Effector memory CD4-positive, alpha-beta T cell (primary cell): ENCODE results near the gene AMPD2.

ENCODE experiments used
- DNase-seq, 3 donors: peaks; one replicate each; pipeline ENCODE4 v3.0.0-alpha.2; 2020
- H3K27ac ChIP-seq: 2 replicates; pipeline ENCODE4 v1.7.0; 2013; ENCODE audit warnings: mild to moderate bottlenecking, low read length, moderate library complexity; ENCODE audit not compliant: insufficient read depth, poor library complexity, severe bottlenecking
- H3K27me3 ChIP-seq: replicated peaks from 2 replicates; pipeline ENCODE4 v1.7.0; 2013; ENCODE audit warnings: mild to moderate bottlenecking, low read length; ENCODE audit not compliant: insufficient read depth, control insufficient read depth, poor library complexity, severe bottlenecking
- H3K36me3 ChIP-seq: 2 replicates; pipeline ENCODE4 v1.7.0; 2013; ENCODE audit warnings: mild to moderate bottlenecking, low read length, moderate library complexity; ENCODE audit not compliant: control insufficient read depth, insufficient read depth
- H3K4me1 ChIP-seq: 2 replicates; pipeline ENCODE4 v1.7.0; 2013; ENCODE audit warnings: low read length, mild to moderate bottlenecking; ENCODE audit not compliant: control insufficient read depth, insufficient read depth, poor library complexity, severe bottlenecking
- H3K4me3 ChIP-seq: 2 replicates; pipeline ENCODE4 v1.7.0; 2013; ENCODE audit warnings: low read length, low read depth, mild to moderate bottlenecking; ENCODE audit not compliant: insufficient read depth, poor library complexity, severe bottlenecking
- H3K9me3 ChIP-seq: 2 replicates; pipeline ENCODE4 v1.7.0; 2013; ENCODE audit warnings: mild to moderate bottlenecking, low read length, moderate library complexity; ENCODE audit not compliant: control insufficient read depth

Gene AMPD2

GRCh38 chr1:109615879-109616278 is 3.8 kb upstream of the AMPD2 start:
- Histone ChIP-seq H3K4me3 (no peak overlapping the region), H3K9me3 (no peaks in the 10 kb centered on the region), H3K27ac (peak overlapping the region; percentile 44), H3K36me3 (no peaks in the 10 kb centered on the region), H3K27me3 (no peaks in the 10 kb centered on the region), H3K4me1 (peaks cover 37% of the 10 kb centered on the region)
- DNase-seq, result peak in 1 of 3 donors; percentile 30

GRCh38 chr1:109616391-109616790 is 3.2 kb upstream of the AMPD2 start:
- Histone ChIP-seq H3K4me1 (peaks cover 38% of the 10 kb centered on the region), H3K9me3 (no peaks in the 10 kb centered on the region), H3K4me3 (no peak overlapping the region), H3K27ac (peak overlapping the region; percentile 44), H3K27me3 (no peaks in the 10 kb centered on the region), H3K36me3 (no peaks in the 10 kb centered on the region)
- no peak for DNase-seq

- no peaks in the 10 kb centered on the region for H3K9me3 ChIP-seq
- no peaks in the 10 kb centered on the region for H3K27me3 ChIP-seq
- peaks cover 48% of the 10 kb centered on the region for H3K4me1 ChIP-seq
- peak overlapping the region; percentile 44 for H3K27ac ChIP-seq
- DNase-seq, result no peak
- H3K4me3 ChIP-seq, result no peak overlapping the region
- H3K36me3 ChIP-seq, result no peaks in the 10 kb centered on the region
Measured at GRCh38 chr1:109617291-109617801, 2.3 kb upstream of the AMPD2 start.

- Histone ChIP-seq H3K27ac (peak overlapping the region; percentile 97), H3K27me3 (no peaks in the 10 kb centered on the region), H3K4me3 (peak overlapping the region; percentile 78), H3K9me3 (no peaks in the 10 kb centered on the region), H3K36me3 (no peaks in the 10 kb centered on the region), H3K4me1 (peaks cover 64% of the 10 kb centered on the region)
- DNase-seq, result no peak
Measured at GRCh38 chr1:109618661-109619575, 719 bp upstream of the AMPD2 start.

- Histone ChIP-seq H3K4me3 (peak overlapping the region; percentile 78), H3K27me3 (no peaks in the 10 kb centered on the region), H3K36me3 (peaks cover 2% of the 10 kb centered on the region), H3K9me3 (no peaks in the 10 kb centered on the region), H3K27ac (peak overlapping the region; percentile 97), H3K4me1 (peaks cover 74% of the 10 kb centered on the region)
- no peak for DNase-seq
Measured at GRCh38 chr1:109620401-109620791, 759 bp downstream of the AMPD2 start.

GRCh38 chr1:109620841-109621286 is 1.2 kb downstream of the AMPD2 start:
- H3K4me1 ChIP-seq, result peaks cover 71% of the 10 kb centered on the region
- H3K27me3 ChIP-seq, result no peaks in the 10 kb centered on the region

GRCh38 chr1:109621379-109622136 is 1.9 kb downstream of the AMPD2 start:
- Histone ChIP-seq H3K27me3 (no peaks in the 10 kb centered on the region), H3K27ac (peak overlapping the region; percentile 97), H3K9me3 (no peaks in the 10 kb centered on the region), H3K36me3 (peaks cover 14% of the 10 kb centered on the region), H3K4me3 (peak overlapping the region; percentile 78), H3K4me1 (peaks cover 64% of the 10 kb centered on the region)
- no peak for DNase-seq

More at GRCh38 chr1:109620841-109621286, 1.2 kb downstream of the AMPD2 start:
- H3K9me3 ChIP-seq, result no peaks in the 10 kb centered on the region
- H3K27ac ChIP-seq, result peak overlapping the region; percentile 97
- peak; percentile 94 to 97 (median 95) for DNase-seq
- H3K4me3 ChIP-seq, result peak overlapping the region; percentile 78
- peaks cover 7% of the 10 kb centered on the region for H3K36me3 ChIP-seq

- peak overlapping the region; percentile 97 for H3K27ac ChIP-seq
- no peaks in the 10 kb centered on the region for H3K27me3 ChIP-seq
- H3K4me1 ChIP-seq, result peaks cover 58% of the 10 kb centered on the region
- peaks cover 22% of the 10 kb centered on the region for H3K36me3 ChIP-seq
- no peak for DNase-seq
- no peaks in the 10 kb centered on the region for H3K9me3 ChIP-seq
- peak overlapping the region; percentile 78 for H3K4me3 ChIP-seq
Measured at GRCh38 chr1:109622137-109622892, 2.7 kb downstream of the AMPD2 start.

GRCh38 chr1:109622895-109623294 is 3.3 kb downstream of the AMPD2 start:
- H3K27ac ChIP-seq, result peak overlapping the region; percentile 97
- no peaks in the 10 kb centered on the region for H3K27me3 ChIP-seq
- no peak for DNase-seq
- peaks cover 27% of the 10 kb centered on the region for H3K36me3 ChIP-seq
- H3K9me3 ChIP-seq, result no peaks in the 10 kb centered on the region
- H3K4me3 ChIP-seq, result peak overlapping the region; percentile 78
- peaks cover 54% of the 10 kb centered on the region for H3K4me1 ChIP-seq
